NCI-H2107 treated with DMSO at 0.1 percent for 48 hours (cell line): ENCODE measurements around the gene POLA1.

ENCODE experiments used
- DNase-seq: peaks from one replicate; lab custom pipeline; 2025; ENCODE audit not compliant: unreplicated experiment; lab: John Stamatoyannopoulos, UW

POLA1 gene

GRCh38 chrX:25020391-25020904 is 326.7 kb downstream of the POLA1 start:
- DNase-seq, result no peak

GRCh38 chrX:25020905-25021449 is 327.3 kb downstream of the POLA1 start:
- no peak for DNase-seq

GRCh38 chrX:25022499-25023325 is 329.0 kb downstream of the POLA1 start:
- DNase-seq, result no peak

GRCh38 chrX:25023908-25024307 is 330.2 kb downstream of the POLA1 start:
- DNase-seq, result no peak

- no peak for DNase-seq
Observed at GRCh38 chrX:25025615-25026014, 331.9 kb downstream of the POLA1 start.

GRCh38 chrX:25026576-25026975 is 332.9 kb downstream of the POLA1 start:
- DNase-seq, result no peak

GRCh38 chrX:25028726-25029125 is 335.0 kb downstream of the POLA1 start:
- no peak for DNase-seq

GRCh38 chrX:25029288-25029825 is 335.6 kb downstream of the POLA1 start:
- no peak for DNase-seq

GRCh38 chrX:25034889-25035288 is 341.2 kb downstream of the POLA1 start:
- no peak for DNase-seq

- no peak for DNase-seq
Observed at GRCh38 chrX:25039036-25039435, 345.3 kb downstream of the POLA1 start.

- DNase-seq, result no peak
Observed at GRCh38 chrX:25043192-25043591, 349.5 kb downstream of the POLA1 start.
